WERI-Rb-1 (cell line): ENCODE data around the gene IL13.

Experiments used
- DNase-seq: peaks from one replicate; pipeline ENCODE4 v3.0.0-alpha.2; 2020
- H3K27ac ChIP-seq: fragments of 250-450 bp; sonication (Bioruptor Pico); 2 replicates; pipeline ENCODE4 v1.5.1; 2020; ENCODE audit warnings: mild to moderate bottlenecking, moderate library complexity
- H3K27me3 ChIP-seq: fragments of 250-450 bp; sonication (Bioruptor Pico); 2 replicates; pipeline ENCODE4 v1.5.1; 2021; ENCODE audit warnings: mild to moderate bottlenecking, low read depth, moderate library complexity; ENCODE audit not compliant: insufficient read depth, severe bottlenecking
- H3K36me3 ChIP-seq: fragments of 250-450 bp; sonication (Bioruptor Pico); 2 replicates; pipeline ENCODE4 v1.5.1; 2020; ENCODE audit warnings: mild to moderate bottlenecking, moderate library complexity
- H3K4me3 ChIP-seq: 2 replicates; pipeline ENCODE4 v1.5.1; 2011; ENCODE audit warnings: low read depth, mild to moderate bottlenecking, control low read depth, low read length
- H3K9me3 ChIP-seq: fragments of 250-450 bp; sonication (Bioruptor Pico); 2 replicates; pipeline ENCODE4 v1.5.1; 2021; ENCODE audit warnings: mild to moderate bottlenecking, moderate library complexity; ENCODE audit not compliant: severe bottlenecking
- TF ChIP-seq, protein P1 (sequence below): IDR thresholded peaks from 2 replicates; pipeline ENCODE4 v1.5.1; 2011; ENCODE audit warnings: low read depth, mild to moderate bottlenecking, control low read depth, inconsistent platforms, low read length

IL13 gene

DNA sequence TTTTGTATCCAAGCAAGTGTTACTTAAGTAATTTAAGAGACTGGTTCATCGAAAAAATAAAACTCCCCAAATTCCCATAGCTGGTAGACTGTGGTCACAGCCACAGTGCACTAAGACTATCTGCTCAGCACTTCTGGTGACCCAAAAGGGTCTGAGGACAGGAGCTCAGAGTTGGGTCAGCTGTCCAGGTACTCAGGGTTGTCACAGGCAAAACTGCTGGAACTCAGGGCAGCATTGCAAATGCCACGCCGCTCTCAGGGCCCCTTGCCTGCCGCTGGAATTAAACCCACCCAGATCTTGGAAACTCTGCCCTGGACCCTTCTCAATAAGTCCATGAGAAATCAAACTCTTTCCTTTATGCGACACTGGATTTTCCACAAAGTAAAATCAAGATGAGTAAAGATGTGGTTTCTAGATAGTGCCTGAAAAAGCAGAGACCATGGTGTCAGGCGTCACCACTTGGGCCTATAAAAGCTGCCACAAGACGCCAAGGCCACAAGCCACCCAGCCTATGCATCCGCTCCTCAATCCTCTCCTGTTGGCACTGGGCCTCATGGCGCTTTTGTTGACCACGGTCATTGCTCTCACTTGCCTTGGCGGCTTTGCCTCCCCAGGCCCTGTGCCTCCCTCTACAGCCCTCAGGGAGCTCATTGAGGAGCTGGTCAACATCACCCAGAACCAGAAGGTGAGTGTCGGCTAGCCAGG is at the start of gene IL13:
Gene IL13, plus strand, starts transcription at position 498 of the 705 bp plus-strand sequence. Its CDS starts 14 bp downstream, at position 512.
- H3K27ac ChIP-seq, result no peak within 1 kb of the TSS
- no peak for DNase-seq
- TF ChIP-seq, protein P1, sequence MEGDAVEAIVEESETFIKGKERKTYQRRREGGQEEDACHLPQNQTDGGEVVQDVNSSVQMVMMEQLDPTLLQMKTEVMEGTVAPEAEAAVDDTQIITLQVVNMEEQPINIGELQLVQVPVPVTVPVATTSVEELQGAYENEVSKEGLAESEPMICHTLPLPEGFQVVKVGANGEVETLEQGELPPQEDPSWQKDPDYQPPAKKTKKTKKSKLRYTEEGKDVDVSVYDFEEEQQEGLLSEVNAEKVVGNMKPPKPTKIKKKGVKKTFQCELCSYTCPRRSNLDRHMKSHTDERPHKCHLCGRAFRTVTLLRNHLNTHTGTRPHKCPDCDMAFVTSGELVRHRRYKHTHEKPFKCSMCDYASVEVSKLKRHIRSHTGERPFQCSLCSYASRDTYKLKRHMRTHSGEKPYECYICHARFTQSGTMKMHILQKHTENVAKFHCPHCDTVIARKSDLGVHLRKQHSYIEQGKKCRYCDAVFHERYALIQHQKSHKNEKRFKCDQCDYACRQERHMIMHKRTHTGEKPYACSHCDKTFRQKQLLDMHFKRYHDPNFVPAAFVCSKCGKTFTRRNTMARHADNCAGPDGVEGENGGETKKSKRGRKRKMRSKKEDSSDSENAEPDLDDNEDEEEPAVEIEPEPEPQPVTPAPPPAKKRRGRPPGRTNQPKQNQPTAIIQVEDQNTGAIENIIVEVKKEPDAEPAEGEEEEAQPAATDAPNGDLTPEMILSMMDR, result no peak

DNA sequence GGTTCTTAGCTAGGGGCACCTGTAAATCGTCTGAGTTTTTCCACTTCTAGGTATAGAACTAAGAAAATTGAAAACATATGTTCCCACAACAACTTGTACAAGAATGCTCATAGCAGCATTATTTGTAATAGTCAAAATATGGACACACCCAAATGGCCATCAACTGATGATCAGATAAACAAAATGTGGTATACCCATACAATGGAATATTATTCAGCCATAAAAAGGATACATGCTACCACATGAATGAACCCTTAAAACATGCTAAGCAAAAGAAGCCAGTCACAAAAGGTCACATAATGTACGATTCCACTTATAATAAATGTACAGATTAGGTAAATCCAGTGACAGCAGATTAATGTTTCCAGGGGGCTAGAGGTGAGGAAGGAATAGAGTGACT is 46.0 kb upstream of the IL13 start:
- no peaks in the 10 kb centered on the region for H3K27me3 ChIP-seq
- no peak for DNase-seq
- TF ChIP-seq, protein P1, result no peak
- H3K36me3 ChIP-seq, result peaks cover 54% of the 10 kb centered on the region
- no peaks in the 10 kb centered on the region for H3K9me3 ChIP-seq
- no peak overlapping the region for H3K4me3 ChIP-seq
- H3K27ac ChIP-seq, result no peak overlapping the region

More for the DNA sequence above, at the start of gene IL13:
- H3K9me3 ChIP-seq, result no peaks in the 10 kb centered on the region
- no peaks in the 10 kb centered on the region for H3K27me3 ChIP-seq
- H3K36me3 ChIP-seq, result no peaks in the 10 kb centered on the region
- H3K4me3 ChIP-seq, result no peak within 1 kb of the TSS

DNA sequence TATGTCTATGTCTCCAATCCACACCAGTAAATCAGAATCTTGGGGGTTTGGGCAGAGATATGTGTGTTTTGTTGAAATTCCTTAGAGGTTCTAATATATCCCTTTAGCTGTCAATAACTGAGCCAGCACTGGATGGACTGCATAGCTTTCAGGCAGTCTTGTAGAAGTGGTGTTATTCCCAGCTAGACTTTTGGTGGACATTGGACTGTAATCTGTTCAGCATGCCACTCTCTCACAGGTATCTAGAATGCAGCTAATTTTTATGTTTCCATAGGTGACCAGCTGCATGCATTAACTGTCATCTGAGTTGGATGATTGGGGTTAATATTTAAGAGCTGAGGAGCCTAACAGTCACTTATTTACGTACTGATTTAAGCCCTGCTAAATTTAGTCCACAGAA is 45.1 kb upstream of the IL13 start:
- H3K9me3 ChIP-seq, result no peaks in the 10 kb centered on the region
- H3K27me3 ChIP-seq, result no peaks in the 10 kb centered on the region
- H3K27ac ChIP-seq, result no peak overlapping the region
- TF ChIP-seq, protein P1, result no peak
- no peak for DNase-seq
- no peak overlapping the region for H3K4me3 ChIP-seq
- H3K36me3 ChIP-seq, result peaks cover 60% of the 10 kb centered on the region

DNA sequence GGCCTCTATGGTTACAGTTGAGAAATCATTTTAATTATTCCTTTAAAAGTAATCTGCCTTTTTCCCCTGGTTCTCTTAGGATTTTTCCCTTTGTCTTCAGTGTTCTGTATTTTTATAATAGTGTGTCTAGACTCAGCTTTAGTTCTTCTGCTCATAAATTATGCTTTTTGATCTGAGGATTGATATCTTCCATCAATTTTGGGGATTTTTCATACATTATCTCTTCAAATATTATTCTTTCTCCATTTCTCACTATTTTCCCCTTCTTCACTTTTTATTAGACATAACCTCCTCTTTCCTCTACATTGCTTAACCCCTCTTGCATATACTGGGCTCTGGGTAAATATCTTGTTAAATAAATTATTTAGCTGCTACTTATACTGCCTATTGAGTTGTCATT is 36.3 kb upstream of the IL13 start:
- no peaks in the 10 kb centered on the region for H3K9me3 ChIP-seq
- H3K4me3 ChIP-seq, result no peak overlapping the region
- no peaks in the 10 kb centered on the region for H3K27me3 ChIP-seq
- no peak overlapping the region for H3K27ac ChIP-seq
- no peak for DNase-seq
- TF ChIP-seq, protein P1, result no peak
- peaks cover 35% of the 10 kb centered on the region for H3K36me3 ChIP-seq

DNA sequence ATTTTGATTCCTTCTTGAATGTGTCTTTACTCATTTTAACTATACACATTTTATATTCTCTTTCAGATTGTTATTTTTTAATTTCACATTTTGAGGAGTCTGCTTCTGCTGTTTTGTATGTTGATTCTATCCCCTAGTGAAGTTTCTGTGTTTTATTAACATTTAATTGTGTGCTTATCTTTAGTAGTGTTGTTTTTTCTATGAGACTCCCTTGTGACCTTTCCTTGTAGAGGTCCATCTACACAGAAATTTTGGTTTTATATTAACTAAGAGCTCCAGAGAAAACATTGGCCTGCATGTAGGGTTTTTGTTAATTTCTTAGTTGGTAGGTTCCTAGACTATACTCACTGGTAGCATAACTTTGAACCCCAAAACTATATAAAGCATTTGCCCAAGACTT is 35.4 kb upstream of the IL13 start:
- no peak for DNase-seq
- no peaks in the 10 kb centered on the region for H3K27me3 ChIP-seq
- no peak overlapping the region for H3K27ac ChIP-seq
- H3K9me3 ChIP-seq, result no peaks in the 10 kb centered on the region
- TF ChIP-seq, protein P1, result no peak
- H3K36me3 ChIP-seq, result peaks cover 26% of the 10 kb centered on the region
- H3K4me3 ChIP-seq, result no peak overlapping the region

DNA sequence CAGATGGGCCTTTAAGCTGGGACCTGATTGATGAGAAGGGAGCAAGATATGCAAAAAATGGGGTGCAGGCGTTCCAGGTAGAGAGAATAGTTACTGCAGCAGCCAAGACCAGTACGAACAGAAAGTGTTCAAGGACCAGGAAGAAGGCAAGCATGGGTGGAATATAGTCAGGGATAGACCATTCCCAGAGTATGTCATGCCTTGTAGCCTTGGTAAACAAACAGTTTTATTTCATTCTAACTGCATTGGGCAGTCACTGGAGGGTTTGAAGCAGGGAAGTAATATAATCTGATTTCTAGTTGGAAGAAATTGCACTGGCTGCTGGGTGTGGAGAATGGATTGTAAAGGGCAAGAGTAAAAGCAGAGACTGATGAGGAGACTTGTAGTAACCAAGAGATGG is 30.5 kb upstream of the IL13 start:
- peaks cover 15% of the 10 kb centered on the region; the same call in 1 of the 2 replicates for H3K36me3 ChIP-seq
- no peaks in the 10 kb centered on the region for H3K27me3 ChIP-seq
- TF ChIP-seq, protein P1, result no peak
- no peak for DNase-seq
- no peak overlapping the region for H3K4me3 ChIP-seq
- no peaks in the 10 kb centered on the region for H3K9me3 ChIP-seq
- no peak overlapping the region for H3K27ac ChIP-seq
